NB4 (cell line): ENCODE data around the gene MAGOHB.
"Not testable (repeated sequence)": the region's sequence is repeated elsewhere in the genome, so short reads cannot be mapped to it uniquely, and the experiment has no call there.

Source experiments
- DNase-seq: peaks from one replicate; pipeline ENCODE4 v3.0.0; 2010; ENCODE audit warnings: low read depth
- H3K4me3 ChIP-seq: one replicate; pipeline ENCODE4 v1.5.1; 2011; ENCODE audit warnings: mild to moderate bottlenecking, low read depth, low read length, moderate library complexity
- MAX ChIP-seq: IDR thresholded peaks from 2 replicates; pipeline ENCODE4 v1.6.1; 2011; ENCODE audit warnings: low read depth, low read length
- MYC ChIP-seq: IDR thresholded peaks from 2 replicates; pipeline ENCODE4 v1.6.1; 2011; ENCODE audit warnings: low read depth, low read length
- POLR2A ChIP-seq: IDR thresholded peaks from 2 replicates; pipeline ENCODE4 v1.6.1; 2011; ENCODE audit warnings: mild to moderate bottlenecking; ENCODE audit not compliant: insufficient read length; ENCODE audit errors: extremely low read depth
- TF ChIP-seq, protein P1 (sequence below): IDR thresholded peaks from one replicate; pipeline ENCODE4 v1.5.1; 2012; ENCODE audit warnings: low read depth, low read length

Gene MAGOHB

GRCh38 chr12:10618338-10618987 lies 5.1 kb upstream of the MAGOHB start:
- DNase-seq, result no peak
- no peak overlapping the region for H3K4me3 ChIP-seq
- TF ChIP-seq MAX (no peak), MYC (no peak), POLR2A (no peak)
- TF ChIP-seq, protein P1, sequence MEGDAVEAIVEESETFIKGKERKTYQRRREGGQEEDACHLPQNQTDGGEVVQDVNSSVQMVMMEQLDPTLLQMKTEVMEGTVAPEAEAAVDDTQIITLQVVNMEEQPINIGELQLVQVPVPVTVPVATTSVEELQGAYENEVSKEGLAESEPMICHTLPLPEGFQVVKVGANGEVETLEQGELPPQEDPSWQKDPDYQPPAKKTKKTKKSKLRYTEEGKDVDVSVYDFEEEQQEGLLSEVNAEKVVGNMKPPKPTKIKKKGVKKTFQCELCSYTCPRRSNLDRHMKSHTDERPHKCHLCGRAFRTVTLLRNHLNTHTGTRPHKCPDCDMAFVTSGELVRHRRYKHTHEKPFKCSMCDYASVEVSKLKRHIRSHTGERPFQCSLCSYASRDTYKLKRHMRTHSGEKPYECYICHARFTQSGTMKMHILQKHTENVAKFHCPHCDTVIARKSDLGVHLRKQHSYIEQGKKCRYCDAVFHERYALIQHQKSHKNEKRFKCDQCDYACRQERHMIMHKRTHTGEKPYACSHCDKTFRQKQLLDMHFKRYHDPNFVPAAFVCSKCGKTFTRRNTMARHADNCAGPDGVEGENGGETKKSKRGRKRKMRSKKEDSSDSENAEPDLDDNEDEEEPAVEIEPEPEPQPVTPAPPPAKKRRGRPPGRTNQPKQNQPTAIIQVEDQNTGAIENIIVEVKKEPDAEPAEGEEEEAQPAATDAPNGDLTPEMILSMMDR, result no peak

DNA sequence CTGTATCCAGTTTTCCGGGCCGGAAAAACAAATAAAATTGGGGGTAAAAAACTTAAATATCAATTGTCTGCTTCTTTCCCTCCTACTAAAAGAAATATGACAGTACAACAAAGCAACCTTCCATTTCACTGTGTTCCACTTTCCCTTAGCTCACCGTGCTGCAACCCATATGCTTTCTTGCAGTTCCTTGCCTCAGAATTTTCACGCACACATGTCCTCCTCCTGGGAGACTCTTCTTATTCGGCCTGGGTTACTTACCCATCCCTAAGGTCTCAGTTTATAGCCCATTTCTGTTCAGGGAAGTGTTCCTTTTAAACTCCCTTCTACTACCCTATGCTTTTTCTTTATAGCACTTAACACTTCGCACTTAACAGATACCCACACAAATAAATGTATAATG lies 4.5 kb upstream of the MAGOHB start:
- no peak for DNase-seq
- TF ChIP-seq POLR2A (no peak), MAX (no peak), MYC (no peak)
- TF ChIP-seq, protein P1, result no peak
- no peak overlapping the region for H3K4me3 ChIP-seq

DNA sequence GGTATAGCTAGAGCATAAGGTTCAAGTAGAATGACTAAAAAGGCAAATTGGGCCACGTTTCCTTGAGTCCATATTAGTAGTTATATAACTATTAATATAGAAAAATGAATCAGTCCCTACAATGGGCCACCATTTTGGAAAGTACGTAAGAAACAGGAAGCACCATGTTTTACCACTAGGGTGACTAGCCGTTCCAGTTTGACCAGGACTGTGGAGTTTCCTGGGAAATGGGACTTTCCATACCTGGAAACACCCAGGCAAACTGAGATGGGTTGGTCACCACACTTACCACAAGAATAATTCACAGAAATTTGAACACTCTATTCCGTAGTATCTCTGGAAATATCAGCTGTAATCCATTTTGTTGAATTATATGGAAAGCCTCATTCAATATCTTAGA lies 2.1 kb upstream of the MAGOHB start:
- DNase-seq, result peak; percentile 7
- TF ChIP-seq MYC (no peak), MAX (no peak), POLR2A (no peak)
- TF ChIP-seq, protein P1, result no peak

GRCh38 chr12:10614056-10614370 lies 604 bp upstream of the MAGOHB start:
- TF ChIP-seq, protein P1, result no peak
- TF ChIP-seq MAX, result no peak
- no peak for TF ChIP-seq POLR2A
- TF ChIP-seq MYC, result no peak
- no peak for DNase-seq
- H3K4me3 ChIP-seq, result peak overlapping the region; percentile 95

More for the DNA sequence above, 2.1 kb upstream of the MAGOHB start:
- H3K4me3 ChIP-seq, result no peak overlapping the region

GRCh38 chr12:10612984-10613348 lies 443 bp downstream of the MAGOHB start:
- DNase-seq, result peak; percentile 23
- TF ChIP-seq MYC, result no peak
- TF ChIP-seq, protein P1, result no peak
- peak overlapping the region; percentile 95 for H3K4me3 ChIP-seq

- DNase-seq, result peak; percentile 16
- TF ChIP-seq POLR2A (no peak), MYC (no peak), MAX (no peak)
- TF ChIP-seq, protein P1, result no peak
Observed at GRCh38 chr12:10612110-10612509, 1.3 kb downstream of the MAGOHB start.

DNA sequence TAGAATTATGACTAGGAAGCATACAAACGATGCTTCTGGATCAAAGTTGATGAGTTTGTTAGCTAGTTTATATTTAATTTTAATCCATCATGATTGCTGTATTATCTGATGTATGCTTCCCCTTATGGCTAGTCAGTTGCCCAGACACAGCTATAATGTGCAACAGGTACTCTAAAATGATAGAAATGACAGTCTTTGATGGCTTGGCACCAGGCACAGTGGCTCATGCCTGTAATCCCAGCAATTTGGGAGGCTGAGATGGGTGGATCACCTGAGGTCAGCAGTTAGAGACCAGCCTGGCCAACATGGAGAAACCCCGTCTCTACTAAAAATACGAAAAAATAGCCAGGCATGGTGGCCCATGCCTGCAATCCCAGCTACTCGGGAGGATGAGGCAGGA lies 2.2 kb downstream of the MAGOHB start:
- H3K4me3 ChIP-seq, result peak overlapping the region; percentile 10
- not testable (repeated sequence) for DNase-seq

More at GRCh38 chr12:10612110-10612509, 1.3 kb downstream of the MAGOHB start:
- H3K4me3 ChIP-seq, result peak overlapping the region; percentile 95
